Loucy (cell line): ENCODE results near the gene FXYD6.

Source experiments
- CTCF ChIP-seq: fragments of 200-600 bp; sonication (generic); conservative IDR thresholded peaks from 2 replicates; pipeline ENCODE4 v1.5.1; 2014; ENCODE audit warnings: mild to moderate bottlenecking, antibody characterized with exemption, low read length
- EZH2phosphoT487 ChIP-seq: fragments of 200-600 bp; IDR thresholded peaks from 2 replicates; pipeline ENCODE4 v1.6.1; 2018; ENCODE audit warnings: antibody characterized with exemption, mild to moderate bottlenecking, moderate library complexity, borderline replicate concordance

DNA sequence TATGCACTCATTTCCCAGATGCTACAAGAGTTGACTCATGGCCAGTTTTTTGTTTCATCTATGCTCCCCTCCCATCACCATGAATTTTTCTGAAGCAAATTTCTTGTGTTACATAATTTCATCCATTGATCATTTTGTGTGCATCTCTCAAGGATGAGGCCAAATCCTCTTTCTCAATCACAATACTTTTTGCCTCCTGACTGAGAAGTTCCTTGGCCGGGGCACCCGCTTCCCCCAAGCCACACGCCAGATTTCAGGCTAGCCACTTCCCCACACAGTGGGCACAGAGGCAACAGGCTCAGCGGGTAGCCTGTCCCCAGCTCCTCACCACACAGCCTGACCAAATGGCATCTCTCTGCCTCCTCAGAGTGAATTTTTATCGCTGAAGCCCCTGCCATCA lies 69.6 kb downstream of the FXYD6 start:
- TF ChIP-seq CTCF (no peak), EZH2phosphoT487 (no peak)
